Right ventricle myocardium superior (tissue), 1 donor: ENCODE results near the gene LIAS. TPM values are rescaled to one million over a fixed set of nuclear protein-coding genes. Genes with fewer than 3 reads are reported as not detected.
"Not testable (repeated sequence)": the region's sequence is repeated elsewhere in the genome, so short reads cannot be mapped to it uniquely, and the experiment has no call there.

Experiments used
- ATAC-seq: fragments of 200-7000 bp; cut with Tn5 transposase; one replicate; pipeline ENCODE4 v1.9.1; 2020; ENCODE audit warnings: mild to moderate bottlenecking; ENCODE audit not compliant: poor library complexity
- DNase-seq: peaks from one replicate; pipeline ENCODE4 v3.0.0-alpha.2; 2020
- intact Hi-C: fragments of 100-400 bp; cut with DNase I; formaldehyde crosslinking; loops from one replicate; pipeline ENCODE4 v1.11.2; 2022
- long read RNA-seq: library from polyadenylated mRNA; unstranded; transcript quantifications from one replicate; pipeline ENCODE4 v2.0.0, GENCODE V29; 2021
- total RNA-seq: library from RNA; stranded (reverse); fragmentation: NEBNext Ultra II Directional; extraction: Animal tissue kit (Norgen Biotek cat#: 25700); gene quantifications from one replicate; pipeline ENCODE4 v1.2.1, GENCODE V29; 2021
- donor health status: DM: no; HTN: yes; CAD: no; lungs with severe emphysema.

LIAS gene
- total RNA-seq: 31.4 TPM
- long read RNA-seq, full-length matches to known transcripts: 44 of 47 reads
- long read RNA-seq, partial matches to known transcripts: 0 of 47 reads
- long read RNA-seq, other reads (novel, unspliced or antisense): 3 of 47 reads

GRCh38 chr4:39458505-39459300, at the start of gene LIAS, which contains the start of gene RPL9:
Gene LIAS (plus strand): TSS chr4:39459056. CDS start chr4:39459118, 62 bp downstream.
Gene RPL9 (minus strand): TSS chr4:39458922. CDS start chr4:39458439, 483 bp downstream.
- intact Hi-C loops: no loop called here
- ATAC-seq: peak; percentile 97
- DNase-seq: peak; percentile 98

- no peak for ATAC-seq
- DNase-seq: no peak
- intact Hi-C loops: no loop called here
Measured at GRCh38 chr4:39410415-39410814, 48.4 kb upstream of the LIAS start.

- intact Hi-C loops, DNase-seq, ATAC-seq: not testable (repeated sequence)
Measured at GRCh38 chr4:39411561-39411960, 47.3 kb upstream of the LIAS start.

- ATAC-seq: no peak
- no peak for DNase-seq
- intact Hi-C loops: no loop called here
Measured at GRCh38 chr4:39415678-39416283, 43.1 kb upstream of the LIAS start.

- intact Hi-C loops: no loop called here
- no peak for ATAC-seq
- DNase-seq: no peak
Measured at GRCh38 chr4:39422247-39422646, 36.6 kb upstream of the LIAS start.

- intact Hi-C loops: not testable (repeated sequence)
Measured at GRCh38 chr4:39425297-39425696, 33.6 kb upstream of the LIAS start.

GRCh38 chr4:39426728-39427127, 32.1 kb upstream of the LIAS start:
- no peak for DNase-seq
- intact Hi-C loops: no loop called here
- ATAC-seq: no peak

More at GRCh38 chr4:39425297-39425696, 33.6 kb upstream of the LIAS start:
- DNase-seq, ATAC-seq: not testable (repeated sequence)

- DNase-seq: no peak
- no peak for ATAC-seq
- intact Hi-C loops: no loop called here
Measured at GRCh38 chr4:39427520-39428114, 31.2 kb upstream of the LIAS start.

- intact Hi-C loops: no loop called here
- ATAC-seq (no peak), DNase-seq (no peak)
Measured at GRCh38 chr4:39429476-39430334, 29.2 kb upstream of the LIAS start.

- DNase-seq (no peak), ATAC-seq (no peak)
- intact Hi-C loops: no loop called here
Measured at GRCh38 chr4:39433878-39434492, 24.9 kb upstream of the LIAS start.

GRCh38 chr4:39435659-39436563, 22.9 kb upstream of the LIAS start:
- DNase-seq (no peak), ATAC-seq (no peak)
- intact Hi-C loops: no loop called here

- DNase-seq (no peak), ATAC-seq (no peak)
- intact Hi-C loops: no loop called here
Measured at GRCh38 chr4:39441593-39441992, 17.3 kb upstream of the LIAS start.

- ATAC-seq: no peak
Measured at GRCh38 chr4:39442998-39443397, 15.9 kb upstream of the LIAS start.

GRCh38 chr4:39446483-39446841, 12.4 kb upstream of the LIAS start:
- no peak for DNase-seq
- ATAC-seq: no peak

More at GRCh38 chr4:39442998-39443397, 15.9 kb upstream of the LIAS start:
- no peak for DNase-seq
- intact Hi-C loops: no loop called here

GRCh38 chr4:39446842-39447573, 11.8 kb upstream of the LIAS start:
- DNase-seq (peak; percentile 80), ATAC-seq (peak; percentile 77)
- intact Hi-C loops: no loop called here

More at GRCh38 chr4:39446483-39446841, 12.4 kb upstream of the LIAS start:
- intact Hi-C loops: no loop called here

GRCh38 chr4:39450618-39451017, 8.2 kb upstream of the LIAS start:
- intact Hi-C loops: no loop called here
- ATAC-seq (no peak), DNase-seq (no peak)
